Thoracic aorta (tissue), 2 donors: ENCODE results near the gene TIAM2. TPM values are rescaled to one million over a fixed set of nuclear protein-coding genes. Genes with fewer than 3 reads are reported as not detected.

Experiments used
- ATAC-seq: fragments of 150-250 bp; one replicate; pipeline ENCODE4 v1.8.0; 2017; ENCODE audit warnings: low read depth; ENCODE audit not compliant: insufficient number of reproducible peaks, low FRiP score
- DNase-seq: peaks from one replicate; pipeline ENCODE4 v3.0.0-alpha.2; 2020; ENCODE audit warnings: low spot score
- H3K27ac ChIP-seq, 2 donors: fragments of 200-600 bp; sonication (generic); 1 replicate in 1 of 2; 2 replicates in 1 of 2; pipeline ENCODE4 v1.5.1; 2016; ENCODE audit warnings: mild to moderate bottlenecking in 2 of 2, moderate library complexity in 2 of 2
- H3K27me3 ChIP-seq: fragments of 200-600 bp; sonication (generic); replicated peaks from 2 replicates; pipeline ENCODE4 v1.6.0; 2016; ENCODE audit warnings: mild to moderate bottlenecking; ENCODE audit not compliant: insufficient read depth
- H3K36me3 ChIP-seq: fragments of 200-600 bp; sonication (generic); one replicate; pipeline ENCODE4 v1.5.1; 2016
- H3K4me1 ChIP-seq, 2 donors: fragments of 200-600 bp; sonication (generic); 1 replicate in 1 of 2; 2 replicates in 1 of 2; pipeline versions ENCODE4 v1.5.1 to v1.6.0; 2016; ENCODE audit warnings: low read depth in 2 of 2, mild to moderate bottlenecking in 1 of 2; ENCODE audit not compliant: control insufficient read depth in 1 of 2
- H3K4me3 ChIP-seq: fragments of 200-600 bp; sonication (generic); 2 replicates; pipeline ENCODE4 v1.5.1; 2016; ENCODE audit warnings: mild to moderate bottlenecking
- H3K9me3 ChIP-seq: fragments of 200-600 bp; sonication (generic); 2 replicates; pipeline ENCODE4 v1.5.1; 2016
- total RNA-seq, 2 donors: library from RNA; depleted of rRNA; stranded (reverse); fragments of >200 nt; gene quantifications; one replicate each; pipeline versions ENCODE4 v1.1.0 to v1.2.3, GENCODE V29; 2016
- TF ChIP-seq, protein P1 (sequence below): fragments of 200-600 bp; sonication (generic); IDR thresholded peaks from one replicate; pipeline ENCODE4 v1.5.1; 2019; ENCODE audit warnings: antibody characterized with exemption

TIAM2 gene
- total RNA-seq, 2 donors from 2014 or later: 17.8 to 22.1 TPM

DNA sequence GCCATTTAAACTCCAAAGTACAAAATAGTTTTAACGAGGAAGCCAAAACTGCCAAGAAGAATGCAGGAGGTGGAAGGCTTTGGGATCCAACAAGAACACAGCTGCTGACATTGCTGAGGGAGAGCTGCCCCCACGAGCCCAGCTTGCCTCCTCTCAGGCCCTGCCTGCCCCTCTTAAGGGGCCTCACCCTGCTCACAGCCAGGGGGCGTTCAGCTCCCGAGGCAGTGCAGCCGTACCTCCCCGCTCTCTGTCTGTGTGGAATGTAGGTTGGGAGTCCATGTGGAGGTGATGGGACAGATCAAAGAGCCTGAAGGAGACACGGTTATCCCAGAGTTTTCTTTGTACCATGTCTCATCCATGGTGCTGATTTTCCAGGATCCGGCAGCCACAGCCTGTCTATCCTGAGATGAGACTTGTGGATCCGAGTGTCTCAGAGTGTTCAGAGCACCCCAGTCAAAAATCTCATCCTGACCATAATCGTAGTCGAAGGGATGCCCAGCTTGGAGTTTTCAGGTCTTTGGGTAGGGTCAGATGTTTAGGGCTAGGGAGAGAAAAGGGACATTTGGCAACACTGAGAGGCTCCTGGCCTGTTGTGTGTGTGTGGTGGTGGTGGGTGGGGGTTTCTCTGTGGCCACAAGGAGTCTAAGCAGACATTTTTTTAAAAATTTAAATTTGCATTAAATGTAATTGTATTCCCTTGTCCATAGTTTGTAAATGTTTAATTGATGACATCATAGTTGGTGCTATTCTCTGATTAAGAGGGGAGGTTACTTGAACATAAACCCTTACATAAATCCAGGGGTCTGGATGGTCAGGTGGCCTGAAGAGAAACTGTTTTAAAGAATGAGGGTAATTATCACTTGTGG lies 157.3 kb downstream of the TIAM2 start:
- H3K27ac ChIP-seq: no peak overlapping the region
- H3K36me3 ChIP-seq: no peaks in the 10 kb centered on the region
- TF ChIP-seq, protein P1, sequence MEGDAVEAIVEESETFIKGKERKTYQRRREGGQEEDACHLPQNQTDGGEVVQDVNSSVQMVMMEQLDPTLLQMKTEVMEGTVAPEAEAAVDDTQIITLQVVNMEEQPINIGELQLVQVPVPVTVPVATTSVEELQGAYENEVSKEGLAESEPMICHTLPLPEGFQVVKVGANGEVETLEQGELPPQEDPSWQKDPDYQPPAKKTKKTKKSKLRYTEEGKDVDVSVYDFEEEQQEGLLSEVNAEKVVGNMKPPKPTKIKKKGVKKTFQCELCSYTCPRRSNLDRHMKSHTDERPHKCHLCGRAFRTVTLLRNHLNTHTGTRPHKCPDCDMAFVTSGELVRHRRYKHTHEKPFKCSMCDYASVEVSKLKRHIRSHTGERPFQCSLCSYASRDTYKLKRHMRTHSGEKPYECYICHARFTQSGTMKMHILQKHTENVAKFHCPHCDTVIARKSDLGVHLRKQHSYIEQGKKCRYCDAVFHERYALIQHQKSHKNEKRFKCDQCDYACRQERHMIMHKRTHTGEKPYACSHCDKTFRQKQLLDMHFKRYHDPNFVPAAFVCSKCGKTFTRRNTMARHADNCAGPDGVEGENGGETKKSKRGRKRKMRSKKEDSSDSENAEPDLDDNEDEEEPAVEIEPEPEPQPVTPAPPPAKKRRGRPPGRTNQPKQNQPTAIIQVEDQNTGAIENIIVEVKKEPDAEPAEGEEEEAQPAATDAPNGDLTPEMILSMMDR: no peak
- DNase-seq: no peak
- no peaks in the 10 kb centered on the region for H3K9me3 ChIP-seq
- H3K4me1 ChIP-seq: peaks cover 10 to 16% of the 10 kb centered on the region in 2 donors
- H3K27me3 ChIP-seq: no peaks in the 10 kb centered on the region
- no peak overlapping the region for H3K4me3 ChIP-seq
- ATAC-seq: no peak

DNA sequence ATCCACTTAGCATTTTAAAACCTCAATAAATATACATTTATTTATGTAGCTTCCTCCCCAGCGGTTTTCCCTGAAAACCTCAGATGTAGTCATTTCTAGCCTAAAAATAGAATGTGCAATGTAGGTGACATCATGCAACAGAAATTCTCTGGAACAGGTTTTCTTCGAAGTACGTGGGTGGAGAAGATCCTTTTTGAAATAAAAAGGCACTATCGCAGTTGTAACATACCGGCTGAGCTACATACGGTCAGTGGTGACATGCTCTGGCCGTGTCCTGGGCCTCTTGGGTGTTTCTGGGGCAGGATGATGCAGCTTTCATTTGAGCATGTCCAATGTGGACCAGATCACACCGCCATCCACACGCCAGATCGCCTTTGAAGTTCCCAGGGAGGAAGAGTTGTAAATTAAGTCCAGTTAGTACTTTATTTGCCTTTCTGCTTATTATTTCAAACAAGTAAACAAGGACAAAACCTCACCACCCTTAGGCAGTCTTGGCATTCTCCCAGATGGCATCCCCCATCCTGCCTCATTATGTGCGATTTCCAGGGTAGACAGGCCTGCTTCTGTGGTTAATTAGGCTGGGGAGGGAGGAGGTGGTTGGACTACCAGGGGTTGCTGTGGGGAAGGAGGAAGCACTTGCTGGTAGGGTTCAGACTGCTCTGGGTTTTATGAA lies 159.2 kb downstream of the TIAM2 start:
- DNase-seq (no peak), ATAC-seq (no peak)
- Histone ChIP-seq H3K9me3 (no peaks in the 10 kb centered on the region), H3K27ac (no peak overlapping the region), H3K36me3 (no peaks in the 10 kb centered on the region), H3K4me1 (peaks cover 20 to 29% of the 10 kb centered on the region in 2 donors), H3K4me3 (peak overlapping the region; percentile 10), H3K27me3 (no peaks in the 10 kb centered on the region)
- TF ChIP-seq, protein P1: no peak

DNA sequence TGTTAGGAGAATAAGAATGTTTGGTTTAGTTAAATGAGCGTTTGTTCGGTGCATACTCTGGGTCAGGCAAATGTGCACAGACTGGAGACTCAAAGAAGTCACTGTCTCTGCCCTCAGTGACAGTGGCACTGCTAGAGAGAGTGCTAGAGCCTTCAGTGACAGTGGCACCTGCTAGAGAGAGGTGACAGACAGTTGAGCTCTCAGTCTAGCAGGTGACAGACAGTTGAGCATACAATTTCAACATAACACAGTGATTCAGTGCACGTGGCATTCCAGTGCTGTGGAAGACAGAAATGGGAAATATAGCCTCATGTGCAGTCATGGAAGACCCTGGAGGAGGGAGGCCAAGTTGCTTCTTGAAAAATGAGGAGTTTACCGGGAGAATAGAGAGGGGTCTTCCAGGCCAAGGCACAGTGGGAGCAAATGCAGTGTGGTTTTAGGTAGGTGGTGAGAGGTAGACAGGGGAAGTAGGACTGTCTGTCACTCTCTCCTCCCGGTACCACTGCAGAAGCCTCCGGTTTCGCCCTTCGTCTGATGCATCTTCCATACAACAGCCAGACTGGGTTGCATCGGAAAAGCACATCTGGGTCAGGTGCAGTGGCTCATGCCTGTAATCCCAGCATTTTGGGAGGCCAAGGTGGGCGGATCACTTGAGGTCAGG lies 160.8 kb downstream of the TIAM2 start:
- Histone ChIP-seq H3K27ac (no peak overlapping the region), H3K4me1 (peaks cover 20 to 29% of the 10 kb centered on the region in 2 donors), H3K36me3 (no peaks in the 10 kb centered on the region), H3K4me3 (no peak overlapping the region), H3K27me3 (no peaks in the 10 kb centered on the region), H3K9me3 (no peaks in the 10 kb centered on the region)
- ATAC-seq: no peak
- DNase-seq: no peak
- TF ChIP-seq, protein P1: no peak

DNA sequence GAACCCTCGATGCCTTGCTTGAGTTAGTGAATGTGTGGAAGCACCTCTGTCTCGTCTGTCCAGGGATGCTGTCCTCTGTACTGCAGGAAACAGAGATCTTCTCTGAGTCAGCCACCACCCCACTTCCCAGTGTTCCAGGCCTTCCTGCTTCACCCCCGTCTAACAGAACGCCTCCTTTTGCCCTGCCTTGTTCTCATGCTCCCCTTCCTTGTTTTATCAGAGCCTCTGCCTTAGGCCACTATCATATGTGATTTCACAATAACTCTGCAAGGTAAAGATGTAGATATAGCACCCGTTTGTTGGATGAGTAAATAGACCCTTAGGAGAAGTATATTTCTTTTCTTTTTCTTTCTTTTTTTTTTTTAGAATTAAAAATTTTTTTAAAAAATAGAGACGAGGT lies 162.0 kb downstream of the TIAM2 start:
- H3K4me3 ChIP-seq: no peak overlapping the region
- no peaks in the 10 kb centered on the region for H3K36me3 ChIP-seq
- no peaks in the 10 kb centered on the region for H3K27me3 ChIP-seq
- no peaks in the 10 kb centered on the region for H3K9me3 ChIP-seq
- DNase-seq: no peak
- H3K4me1 ChIP-seq: peaks cover 20 to 29% of the 10 kb centered on the region in 2 donors
- TF ChIP-seq, protein P1: no peak
- H3K27ac ChIP-seq: no peak overlapping the region
- no peak for ATAC-seq
